Mammary epithelial cell (primary cell): ENCODE results near the gene CCDC32.

Experiments
- CTCF ChIP-seq, 2 donors: IDR thresholded peaks in 1 of 2; conservative IDR thresholded peaks in 1 of 2; 2 replicates each; pipeline ENCODE4 v1.5.1; 2011 to 2012; ENCODE audit warnings: inconsistent platforms in 2 of 2, low read length in 2 of 2, mild to moderate bottlenecking in 2 of 2, control low read depth in 1 of 2, low read depth in 1 of 2; ENCODE audit not compliant: insufficient read depth in 1 of 2; ENCODE audit errors: extremely low read depth in 1 of 2
- EZH2 ChIP-seq: IDR thresholded peaks from 2 replicates; pipeline ENCODE4 v1.6.1; 2012; ENCODE audit warnings: low read length, inconsistent platforms, borderline replicate concordance

- TF ChIP-seq CTCF (conservative IDR thresholded peaks at IDR 0.05 in 1 of 2, IDR thresholded peaks at IDR 0.05 in 1 of 2; ENCODE audit: extremely low read depth in 1 of 2, insufficient read depth in 1 of 2, low read depth in 1 of 2, low read length in 2 of 2) (no peak), EZH2 (no peak)
Measured at GRCh38 chr15:40525855-40526254, 39.0 kb downstream of the CCDC32 start.
